Retinal pigment epithelial cell (primary cell): Measurements from ENCODE around the gene BANP.

Experiments used
- DNase-seq: peaks from one replicate; pipeline ENCODE4 v3.0.0-alpha.2; 2010; ENCODE audit warnings: low read depth
- H3K4me3 ChIP-seq: 2 replicates; pipeline ENCODE4 v1.5.1; 2011; ENCODE audit warnings: mild to moderate bottlenecking, low read length, control low read depth, moderate library complexity
- CTCF ChIP-seq: conservative IDR thresholded peaks from 2 replicates; pipeline ENCODE4 v1.5.1; 2011; ENCODE audit warnings: low read depth, low read length, control low read depth, inconsistent platforms

Gene BANP

GRCh38 chr16:88010343-88010967 lies 59.2 kb downstream of the BANP start:
- H3K4me3 ChIP-seq = no peak overlapping the region
- DNase-seq = no peak
- no peak for TF ChIP-seq CTCF

- no peak for DNase-seq
- H3K4me3 ChIP-seq = no peak overlapping the region
- TF ChIP-seq CTCF = no peak
Observed at GRCh38 chr16:88010968-88011483, 59.8 kb downstream of the BANP start.

GRCh38 chr16:88012360-88012759 lies 61.1 kb downstream of the BANP start:
- DNase-seq = no peak
- no peak for TF ChIP-seq CTCF
- H3K4me3 ChIP-seq = no peak overlapping the region

GRCh38 chr16:88013091-88013609 lies 61.9 kb downstream of the BANP start:
- DNase-seq = no peak
- TF ChIP-seq CTCF = no peak
- H3K4me3 ChIP-seq = no peak overlapping the region

- TF ChIP-seq CTCF = no peak
- DNase-seq = no peak
- H3K4me3 ChIP-seq = no peak overlapping the region
Observed at GRCh38 chr16:88013766-88014251, 62.6 kb downstream of the BANP start.

GRCh38 chr16:88014252-88014781 lies 63.1 kb downstream of the BANP start:
- H3K4me3 ChIP-seq = no peak overlapping the region
- TF ChIP-seq CTCF = no peak
- no peak for DNase-seq
